Vagina (tissue), 2 donors: ENCODE measurements around the gene USP1. TPM values are rescaled to one million over a fixed set of nuclear protein-coding genes. Genes with fewer than 3 reads are reported as not detected.

ENCODE experiments used
- DNase-seq, 2 donors: peaks; one replicate each; pipeline ENCODE4 v3.0.0-alpha.2; 2017; ENCODE audit errors: extremely low spot score in 2 of 2
- H3K27ac ChIP-seq: fragments of 200-600 bp; sonication (generic); one replicate; pipeline ENCODE4 v1.5.1; 2019
- H3K27me3 ChIP-seq: fragments of 200-600 bp; sonication (generic); one replicate; pipeline ENCODE4 v1.5.1; 2019
- H3K36me3 ChIP-seq, 2 donors: fragments of 200-600 bp; sonication (generic); one replicate each; pipeline ENCODE4 v1.5.1; 2017 to 2019
- H3K4me1 ChIP-seq: fragments of 200-600 bp; sonication (generic); one replicate; pipeline ENCODE4 v1.5.1; 2019
- H3K4me3 ChIP-seq, 2 donors: fragments of 200-600 bp; sonication (generic); 1 replicate in 1 of 2; 2 replicates in 1 of 2; pipeline ENCODE4 v1.5.1; 2016 to 2019
- H3K9me3 ChIP-seq: fragments of 200-600 bp; sonication (generic); one replicate; pipeline ENCODE4 v1.5.1; 2019
- POLR2A ChIP-seq, 2 donors: fragments of 450-650 bp; IDR thresholded peaks; one replicate each; pipeline ENCODE4 v1.6.1; 2017; ENCODE audit warnings: antibody characterized with exemption in 2 of 2, mild to moderate bottlenecking in 2 of 2, moderate library complexity in 2 of 2
- POLR2AphosphoS5 ChIP-seq, 2 donors: sonication (generic); formaldehyde crosslinking; IDR thresholded peaks; one replicate each; pipeline ENCODE4 v1.9.0; 2017; ENCODE audit warnings: antibody characterized with exemption in 2 of 2, mild to moderate bottlenecking in 2 of 2, low read depth in 1 of 2; ENCODE audit not compliant: insufficient read depth in 1 of 2
- intact Hi-C: fragments of 100-400 bp; cut with DNase I; formaldehyde crosslinking; loops from one replicate; pipeline ENCODE4 v1.15.1; 2023
- total RNA-seq: library from RNA; depleted of rRNA; stranded (reverse); fragments of >200 nt; gene quantifications from one replicate; pipeline ENCODE4 v1.2.3, GENCODE V29; 2016
- TF ChIP-seq, protein P1 (sequence below), 3 experiments: fragments of 450-650 bp in 2 of 3; fragments of 200-600 bp in 1 of 3; sonication (generic) in 1 of 3; IDR thresholded peaks; one replicate each; pipeline ENCODE4 v1.5.1; 2017 to 2019; ENCODE audit warnings: antibody characterized with exemption in 3 of 3, mild to moderate bottlenecking in 2 of 3, moderate library complexity in 2 of 3

Gene USP1
- total RNA-seq, 1 donor from 2014 or later, result 22.1 TPM

DNA sequence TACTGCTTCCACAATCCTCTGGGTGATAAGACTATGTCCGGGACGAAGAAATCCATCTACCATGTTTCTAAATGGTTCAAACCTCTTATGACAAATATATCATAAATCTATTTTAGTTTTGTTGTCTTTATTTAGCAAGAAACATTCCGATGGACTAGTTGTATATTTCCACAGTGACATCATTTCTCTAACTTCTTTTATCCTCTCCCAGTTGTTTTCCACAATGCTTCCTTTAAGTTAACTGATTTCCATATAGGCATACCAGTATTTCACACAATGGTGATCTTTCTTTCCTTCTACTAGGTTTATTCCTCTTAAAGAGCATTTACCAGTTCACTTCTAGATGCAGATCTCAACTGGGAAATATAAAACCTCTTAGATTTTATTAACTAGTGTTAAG, 44.8 kb downstream of the USP1 start:
- intact Hi-C loops, result no loop called here
- TF ChIP-seq, protein P1, sequence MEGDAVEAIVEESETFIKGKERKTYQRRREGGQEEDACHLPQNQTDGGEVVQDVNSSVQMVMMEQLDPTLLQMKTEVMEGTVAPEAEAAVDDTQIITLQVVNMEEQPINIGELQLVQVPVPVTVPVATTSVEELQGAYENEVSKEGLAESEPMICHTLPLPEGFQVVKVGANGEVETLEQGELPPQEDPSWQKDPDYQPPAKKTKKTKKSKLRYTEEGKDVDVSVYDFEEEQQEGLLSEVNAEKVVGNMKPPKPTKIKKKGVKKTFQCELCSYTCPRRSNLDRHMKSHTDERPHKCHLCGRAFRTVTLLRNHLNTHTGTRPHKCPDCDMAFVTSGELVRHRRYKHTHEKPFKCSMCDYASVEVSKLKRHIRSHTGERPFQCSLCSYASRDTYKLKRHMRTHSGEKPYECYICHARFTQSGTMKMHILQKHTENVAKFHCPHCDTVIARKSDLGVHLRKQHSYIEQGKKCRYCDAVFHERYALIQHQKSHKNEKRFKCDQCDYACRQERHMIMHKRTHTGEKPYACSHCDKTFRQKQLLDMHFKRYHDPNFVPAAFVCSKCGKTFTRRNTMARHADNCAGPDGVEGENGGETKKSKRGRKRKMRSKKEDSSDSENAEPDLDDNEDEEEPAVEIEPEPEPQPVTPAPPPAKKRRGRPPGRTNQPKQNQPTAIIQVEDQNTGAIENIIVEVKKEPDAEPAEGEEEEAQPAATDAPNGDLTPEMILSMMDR (IDR thresholded peaks at IDR 0.05), result no peak
- TF ChIP-seq POLR2A (IDR thresholded peaks at IDR 0.05) (no peak), POLR2AphosphoS5 (IDR thresholded peaks at IDR 0.05; ENCODE audit: insufficient read depth in 1 of 2, low read depth in 1 of 2) (no peak)
- Histone ChIP-seq H3K27me3 (no peaks in the 10 kb centered on the region), H3K36me3 (no peaks in the 10 kb centered on the region), H3K4me1 (no peaks in the 10 kb centered on the region), H3K27ac (no peak overlapping the region), H3K4me3 (no peak overlapping the region), H3K9me3 (no peaks in the 10 kb centered on the region)
- DNase-seq, result no peak

DNA sequence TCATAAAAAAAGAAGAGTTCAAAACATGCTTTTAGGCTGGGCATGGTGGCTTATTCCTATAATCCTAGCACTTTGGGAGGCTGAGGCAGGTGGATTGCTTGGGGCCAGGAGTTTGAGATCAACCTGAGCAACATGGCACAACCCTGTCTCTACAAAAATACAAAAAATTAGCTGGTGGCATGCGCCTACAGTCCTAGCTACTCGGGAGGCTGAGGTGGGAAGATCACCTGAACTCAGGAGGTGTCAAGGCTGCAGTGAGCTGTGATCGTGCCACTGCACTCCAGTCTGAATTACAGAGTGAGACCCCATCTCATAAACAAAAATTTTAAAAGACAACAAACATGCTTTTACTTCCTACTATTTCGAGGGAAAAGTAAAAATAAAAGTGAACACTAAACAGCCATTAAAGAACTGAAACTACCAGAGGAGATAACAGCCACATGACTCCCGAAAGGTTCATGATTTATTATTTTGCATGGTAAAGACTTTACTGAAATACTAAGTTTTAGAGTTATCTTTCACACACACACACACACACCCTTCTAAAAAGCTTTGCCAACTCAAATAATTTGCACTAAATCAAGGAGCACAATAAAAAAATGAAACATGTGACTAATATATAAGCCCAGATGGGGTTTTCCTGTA, 48.1 kb downstream of the USP1 start:
- Histone ChIP-seq H3K36me3 (no peaks in the 10 kb centered on the region), H3K27me3 (no peaks in the 10 kb centered on the region), H3K9me3 (no peaks in the 10 kb centered on the region), H3K4me3 (no peak overlapping the region), H3K27ac (no peak overlapping the region), H3K4me1 (no peaks in the 10 kb centered on the region)
- no peak for TF ChIP-seq POLR2AphosphoS5 (IDR thresholded peaks at IDR 0.05; ENCODE audit: insufficient read depth in 1 of 2, low read depth in 1 of 2)
- DNase-seq, result no peak
- intact Hi-C loops, result no loop called here

DNA sequence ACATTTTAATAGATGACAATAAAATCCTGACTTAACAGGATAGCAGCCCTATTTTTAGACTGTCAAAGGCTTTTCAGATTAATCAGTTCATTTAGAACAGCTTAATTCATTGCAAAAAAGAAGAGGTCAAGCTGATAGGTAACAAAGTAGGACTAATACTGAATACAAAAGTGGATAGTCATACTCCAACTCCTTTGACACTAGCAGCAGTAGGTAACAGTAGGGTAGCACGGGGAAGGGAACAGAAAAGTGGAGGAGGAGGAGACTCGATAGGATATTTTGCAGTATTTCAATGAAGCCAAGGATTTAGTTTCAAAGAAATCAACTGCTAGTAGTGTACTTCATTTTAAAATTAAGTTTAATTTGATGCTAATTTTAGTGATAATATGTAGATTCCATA, 51.1 kb downstream of the USP1 start:
- H3K4me3 ChIP-seq, result no peak overlapping the region
- H3K36me3 ChIP-seq, result peaks cover 0 to 16% of the 10 kb centered on the region in 2 donors
- no peaks in the 10 kb centered on the region for H3K27me3 ChIP-seq
- no peak overlapping the region for H3K27ac ChIP-seq
- DNase-seq, result no peak
- TF ChIP-seq POLR2AphosphoS5 (IDR thresholded peaks at IDR 0.05; ENCODE audit: insufficient read depth in 1 of 2, low read depth in 1 of 2) (no peak), POLR2A (IDR thresholded peaks at IDR 0.05) (no peak)
- TF ChIP-seq, protein P1 (IDR thresholded peaks at IDR 0.05), result no peak
- intact Hi-C loops, result no loop called here
- no peaks in the 10 kb centered on the region for H3K4me1 ChIP-seq
- no peaks in the 10 kb centered on the region for H3K9me3 ChIP-seq

DNA sequence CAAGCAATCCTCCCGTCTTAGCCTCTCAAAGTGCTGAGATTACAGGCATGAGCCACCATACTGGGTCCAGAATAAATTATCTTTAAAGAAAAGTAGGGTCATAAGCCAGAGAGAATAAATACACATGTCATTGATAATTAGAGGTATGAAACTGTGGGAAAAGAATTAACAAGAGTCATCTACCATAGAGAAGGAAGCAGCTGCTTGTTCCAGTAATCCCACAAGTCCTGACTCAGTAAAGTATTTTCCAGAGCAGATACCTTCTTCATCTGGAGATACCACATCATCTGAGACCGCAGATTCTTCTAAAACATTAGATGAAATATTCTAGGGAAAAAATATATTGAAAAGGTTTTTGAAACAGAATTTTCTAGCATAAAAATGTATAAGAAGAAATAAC, 55.7 kb downstream of the USP1 start:
- intact Hi-C loops, result no loop called here
- H3K36me3 ChIP-seq, result peaks cover 0 to 39% of the 10 kb centered on the region in 2 donors
- no peaks in the 10 kb centered on the region for H3K4me1 ChIP-seq
- H3K9me3 ChIP-seq, result no peaks in the 10 kb centered on the region
- H3K27me3 ChIP-seq, result no peaks in the 10 kb centered on the region
- no peak overlapping the region for H3K4me3 ChIP-seq
- DNase-seq, result no peak
- H3K27ac ChIP-seq, result no peak overlapping the region
- TF ChIP-seq, protein P1 (IDR thresholded peaks at IDR 0.05), result no peak
- TF ChIP-seq POLR2A (IDR thresholded peaks at IDR 0.05) (no peak), POLR2AphosphoS5 (IDR thresholded peaks at IDR 0.05; ENCODE audit: insufficient read depth in 1 of 2, low read depth in 1 of 2) (no peak)

DNA sequence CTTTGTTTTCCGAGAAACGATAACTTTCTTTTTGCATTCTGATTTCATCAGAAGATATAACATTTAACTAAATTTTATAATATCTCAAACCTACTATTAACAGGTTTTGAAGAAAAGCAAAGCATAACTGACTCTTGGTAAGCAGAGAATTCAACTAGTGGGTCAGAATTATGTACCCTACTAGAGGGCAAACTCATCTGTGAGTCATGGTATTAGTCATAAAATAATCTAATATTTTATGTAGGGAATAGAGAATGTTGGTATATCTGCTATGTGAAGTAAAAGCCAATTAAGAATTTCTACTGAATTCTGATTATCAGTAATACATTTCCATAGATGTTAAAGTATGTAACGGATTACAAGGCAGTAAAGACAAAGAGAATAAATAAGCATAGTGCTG, 56.8 kb downstream of the USP1 start:
- no peaks in the 10 kb centered on the region for H3K4me1 ChIP-seq
- no peak for DNase-seq
- no peaks in the 10 kb centered on the region for H3K9me3 ChIP-seq
- H3K4me3 ChIP-seq, result no peak overlapping the region
- intact Hi-C loops, result no loop called here
- TF ChIP-seq POLR2AphosphoS5 (IDR thresholded peaks at IDR 0.05; ENCODE audit: insufficient read depth in 1 of 2, low read depth in 1 of 2), result no peak
- no peak for TF ChIP-seq POLR2A (IDR thresholded peaks at IDR 0.05)
- TF ChIP-seq, protein P1 (IDR thresholded peaks at IDR 0.05), result no peak
- H3K36me3 ChIP-seq, result peaks cover 0 to 39% of the 10 kb centered on the region in 2 donors
- no peak overlapping the region for H3K27ac ChIP-seq
- H3K27me3 ChIP-seq, result no peaks in the 10 kb centered on the region
